HCT116 (cell line): Measurements from ENCODE around the gene RNF141.

Source experiments
- YY1 ChIP-seq: IDR thresholded peaks from 2 replicates; pipeline ENCODE4 v1.6.1; 2011; ENCODE audit warnings: low read length, low read depth, moderate library complexity, mild to moderate bottlenecking; ENCODE audit not compliant: insufficient replicate concordance; ENCODE audit errors: extremely low read depth
- TF ChIP-seq, protein P1 (sequence below), 3 experiments: fragments of 200-600 bp in 1 of 3; sonication (generic) in 1 of 3; IDR thresholded peaks in 2 of 3; conservative IDR thresholded peaks in 1 of 3; 2 replicates each; pipeline ENCODE4 v1.5.1; 2012 to 2017; ENCODE audit warnings: low read depth in 2 of 3, low read length in 2 of 3, antibody characterized with exemption in 1 of 3, borderline replicate concordance in 1 of 3, control low read depth in 1 of 3, mild to moderate bottlenecking in 1 of 3, mixed read lengths in 1 of 3, mixed run types in 1 of 3, moderate library complexity in 1 of 3; ENCODE audit not compliant: insufficient read depth in 1 of 3

DNA sequence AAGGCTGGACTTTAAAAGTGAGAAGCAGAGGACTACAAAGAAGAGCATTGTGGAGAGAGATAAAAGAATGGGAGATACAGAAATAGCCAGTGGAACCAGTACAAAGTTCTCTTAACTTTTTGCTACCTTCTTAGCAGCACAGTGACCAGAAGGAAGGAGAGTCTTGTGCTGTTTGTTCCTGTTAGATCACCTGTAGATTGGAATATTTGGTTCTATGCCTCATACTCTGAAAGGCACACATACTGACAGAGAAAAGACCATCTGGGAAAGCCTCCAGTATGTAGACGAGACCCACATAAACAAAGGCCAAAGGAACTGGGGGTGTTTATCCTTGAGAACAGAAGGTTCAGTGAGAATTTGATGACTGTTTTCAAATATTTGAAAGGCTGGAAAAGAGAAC, 18.7 kb downstream of the RNF141 start:
- TF ChIP-seq, protein P1, sequence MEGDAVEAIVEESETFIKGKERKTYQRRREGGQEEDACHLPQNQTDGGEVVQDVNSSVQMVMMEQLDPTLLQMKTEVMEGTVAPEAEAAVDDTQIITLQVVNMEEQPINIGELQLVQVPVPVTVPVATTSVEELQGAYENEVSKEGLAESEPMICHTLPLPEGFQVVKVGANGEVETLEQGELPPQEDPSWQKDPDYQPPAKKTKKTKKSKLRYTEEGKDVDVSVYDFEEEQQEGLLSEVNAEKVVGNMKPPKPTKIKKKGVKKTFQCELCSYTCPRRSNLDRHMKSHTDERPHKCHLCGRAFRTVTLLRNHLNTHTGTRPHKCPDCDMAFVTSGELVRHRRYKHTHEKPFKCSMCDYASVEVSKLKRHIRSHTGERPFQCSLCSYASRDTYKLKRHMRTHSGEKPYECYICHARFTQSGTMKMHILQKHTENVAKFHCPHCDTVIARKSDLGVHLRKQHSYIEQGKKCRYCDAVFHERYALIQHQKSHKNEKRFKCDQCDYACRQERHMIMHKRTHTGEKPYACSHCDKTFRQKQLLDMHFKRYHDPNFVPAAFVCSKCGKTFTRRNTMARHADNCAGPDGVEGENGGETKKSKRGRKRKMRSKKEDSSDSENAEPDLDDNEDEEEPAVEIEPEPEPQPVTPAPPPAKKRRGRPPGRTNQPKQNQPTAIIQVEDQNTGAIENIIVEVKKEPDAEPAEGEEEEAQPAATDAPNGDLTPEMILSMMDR (IDR thresholded peaks at IDR 0.05 in 2 of 3, conservative IDR thresholded peaks at IDR 0.05 in 1 of 3; ENCODE audit: borderline replicate concordance in 1 of 3, insufficient read depth in 1 of 3, low read depth in 2 of 3, low read length in 2 of 3), result no peak
- no peak for TF ChIP-seq YY1
